Measurements from ENCODE around the gene SSTR5.
"Not testable (repeated sequence)": the region's sequence is repeated elsewhere in the genome, so short reads cannot be mapped to it uniquely, and the experiment has no call there.

The SSTR5 gene

GRCh38 chr16:1076801-1077576 is 4.4 kb downstream of the SSTR5 start:
- no peak for DNase-seq

GRCh38 chr16:1077877-1078578 is 5.5 kb downstream of the SSTR5 start:
- no peak for DNase-seq

DNA sequence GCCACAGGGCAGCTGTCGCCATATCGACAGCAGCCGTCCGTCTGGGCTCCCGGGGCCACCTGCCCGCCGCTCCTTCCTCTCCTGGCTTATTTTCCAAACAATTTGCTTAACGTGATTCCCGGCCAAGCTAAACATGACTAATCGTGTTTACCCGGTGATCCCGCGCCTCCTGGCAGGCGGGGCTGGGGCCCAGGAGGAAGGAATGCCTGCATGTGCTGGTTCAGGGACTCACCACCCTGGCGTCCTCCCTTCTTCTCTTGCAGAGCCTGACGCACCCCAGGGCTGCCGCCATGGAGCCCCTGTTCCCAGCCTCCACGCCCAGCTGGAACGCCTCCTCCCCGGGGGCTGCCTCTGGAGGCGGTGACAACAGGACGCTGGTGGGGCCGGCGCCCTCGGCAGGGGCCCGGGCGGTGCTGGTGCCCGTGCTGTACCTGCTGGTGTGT is 6.1 kb downstream of the SSTR5 start:
- peak; percentile 92 for DNase-seq

GRCh38 chr16:1079341-1079740 is 6.8 kb downstream of the SSTR5 start:
- no peak for DNase-seq

DNA sequence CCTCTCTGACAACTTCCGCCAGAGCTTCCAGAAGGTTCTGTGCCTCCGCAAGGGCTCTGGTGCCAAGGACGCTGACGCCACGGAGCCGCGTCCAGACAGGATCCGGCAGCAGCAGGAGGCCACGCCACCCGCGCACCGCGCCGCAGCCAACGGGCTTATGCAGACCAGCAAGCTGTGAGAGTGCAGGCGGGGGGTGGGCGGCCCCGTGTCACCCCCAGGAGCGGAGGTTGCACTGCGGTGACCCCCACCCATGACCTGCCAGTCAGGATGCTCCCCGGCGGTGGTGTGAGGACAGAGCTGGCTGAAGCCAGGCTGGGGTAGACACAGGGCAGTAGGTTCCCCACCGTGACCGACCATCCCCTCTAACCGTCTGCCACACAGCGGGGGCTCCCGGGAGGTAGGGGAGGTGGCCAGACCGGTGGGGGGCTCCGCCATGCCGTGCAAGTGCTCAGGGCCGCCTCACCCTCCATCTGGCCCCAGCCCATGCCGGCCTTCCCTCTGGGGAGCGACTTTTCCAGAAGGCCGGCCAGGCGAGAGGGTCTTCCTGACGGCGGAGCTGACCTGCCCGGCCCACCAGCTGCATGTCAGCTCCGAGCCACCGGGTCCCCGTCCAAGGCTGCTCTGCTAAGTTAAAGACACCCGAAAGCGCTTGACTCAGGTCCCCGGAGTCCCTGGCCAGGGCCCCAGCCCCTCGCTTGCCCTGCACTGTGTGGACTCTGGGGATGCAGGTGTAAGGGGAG is 7.4 kb downstream of the SSTR5 start:
- no peak for DNase-seq

- peak; percentile 5 for DNase-seq
These were observed 8.5 kb downstream of the SSTR5 start for GRCh38 chr16:1080801-1081733.

- no peak for DNase-seq
These were observed 9.3 kb downstream of the SSTR5 start for GRCh38 chr16:1081734-1082265.

GRCh38 chr16:1082266-1082951 is 9.9 kb downstream of the SSTR5 start:
- peak; percentile 33 for DNase-seq

DNA sequence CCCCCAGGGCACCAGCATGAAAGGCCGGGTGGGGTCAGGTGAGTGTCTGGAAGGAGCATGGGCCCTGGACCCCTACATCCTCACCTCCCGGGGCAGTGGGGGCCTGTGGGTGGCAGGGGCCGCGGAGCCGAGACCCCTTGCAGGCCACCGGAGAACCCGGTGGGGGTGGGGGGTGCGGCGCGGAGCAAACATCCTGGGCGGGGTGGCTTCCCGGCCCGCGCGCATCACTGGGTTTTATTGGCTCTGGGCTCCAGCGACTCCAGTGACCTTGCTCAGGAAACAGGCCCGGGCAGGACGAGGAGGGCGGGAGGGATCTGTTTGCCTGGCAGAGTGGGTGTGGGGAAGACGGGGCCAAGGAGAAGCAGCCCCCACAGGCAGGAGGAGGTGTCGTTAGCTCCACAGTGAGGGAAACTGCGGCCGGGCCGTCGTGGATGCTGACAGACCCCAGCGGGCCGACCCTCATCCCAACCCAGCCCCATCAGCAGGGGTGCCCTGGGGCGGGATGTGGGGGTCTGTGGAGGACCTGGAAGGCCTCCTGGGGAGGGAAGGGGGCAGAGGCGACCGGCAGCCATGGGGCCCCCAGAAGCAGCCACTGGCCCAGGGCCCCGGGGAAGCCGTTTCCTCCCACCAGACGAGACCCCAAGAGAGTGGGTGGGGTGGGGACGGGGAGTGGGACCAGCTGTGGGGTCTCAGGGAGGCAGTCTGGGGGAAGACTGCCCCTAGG is 10.6 kb downstream of the SSTR5 start:
- peak; percentile 33 for DNase-seq

- DNase-seq, result no peak
These were observed 12.4 kb downstream of the SSTR5 start for GRCh38 chr16:1084971-1085370.

DNA sequence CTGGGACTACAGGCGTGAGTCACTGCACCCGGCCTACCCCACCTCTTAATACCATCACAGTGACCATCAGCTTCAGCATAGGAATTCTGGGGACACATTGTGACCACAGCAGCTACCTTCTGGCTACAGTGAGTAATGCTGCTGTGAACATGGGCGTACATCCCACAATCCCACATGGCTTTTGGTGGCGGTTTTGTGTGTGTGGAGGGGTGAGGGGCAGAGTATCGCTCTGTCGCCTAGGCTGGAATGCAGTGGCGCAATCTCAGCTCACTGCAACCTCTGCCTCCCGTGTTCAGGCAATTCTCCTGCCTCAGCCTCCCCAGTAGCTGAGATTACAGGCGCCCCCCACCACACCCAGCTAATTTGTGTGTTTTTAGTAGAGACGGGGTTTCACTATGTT is 13.9 kb downstream of the SSTR5 start:
- not testable (repeated sequence) for DNase-seq

DNA sequence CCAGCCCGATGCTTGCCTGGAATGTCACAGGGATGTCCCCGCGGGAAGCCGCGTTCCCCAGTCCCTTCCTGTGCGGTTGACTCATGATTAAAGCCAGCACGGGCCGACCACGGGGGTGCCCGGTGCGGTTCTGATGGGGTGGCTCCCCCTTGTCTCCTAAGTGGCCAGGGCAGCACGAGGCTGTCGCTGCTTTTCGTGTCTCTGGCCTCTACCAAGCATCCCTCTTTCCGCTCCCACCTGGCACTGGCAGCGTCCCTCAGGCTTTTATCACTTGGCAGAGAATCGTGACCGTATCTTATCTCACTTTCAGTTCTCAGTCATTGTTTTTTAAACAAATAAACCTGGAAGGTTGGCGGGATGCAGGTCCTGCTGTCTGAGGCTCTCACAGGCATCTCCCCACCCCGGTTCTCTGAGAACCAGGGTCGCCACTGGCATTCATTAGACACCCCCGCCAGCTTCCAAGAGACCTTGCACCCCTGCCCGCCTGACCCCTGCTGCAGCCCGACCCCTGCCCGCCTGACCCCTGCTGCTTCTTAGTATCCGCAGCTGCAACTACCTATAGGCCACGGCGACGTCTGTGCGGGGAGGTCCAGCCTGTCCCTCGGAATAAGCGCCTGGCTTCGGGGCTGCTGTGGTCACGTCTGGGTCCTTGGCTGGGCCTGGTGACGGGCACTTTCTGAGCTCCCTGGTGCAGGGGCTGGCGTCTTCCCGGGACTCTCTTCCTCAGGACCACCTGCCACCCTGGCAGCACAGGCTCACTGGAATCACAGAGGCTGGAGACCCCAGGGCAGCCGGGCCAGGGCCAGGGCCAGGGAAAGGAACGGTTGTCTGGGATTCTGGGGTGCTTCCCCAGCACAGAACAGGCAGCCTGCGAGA is 16.0 kb downstream of the SSTR5 start:
- peak; percentile 60 for DNase-seq

DNA sequence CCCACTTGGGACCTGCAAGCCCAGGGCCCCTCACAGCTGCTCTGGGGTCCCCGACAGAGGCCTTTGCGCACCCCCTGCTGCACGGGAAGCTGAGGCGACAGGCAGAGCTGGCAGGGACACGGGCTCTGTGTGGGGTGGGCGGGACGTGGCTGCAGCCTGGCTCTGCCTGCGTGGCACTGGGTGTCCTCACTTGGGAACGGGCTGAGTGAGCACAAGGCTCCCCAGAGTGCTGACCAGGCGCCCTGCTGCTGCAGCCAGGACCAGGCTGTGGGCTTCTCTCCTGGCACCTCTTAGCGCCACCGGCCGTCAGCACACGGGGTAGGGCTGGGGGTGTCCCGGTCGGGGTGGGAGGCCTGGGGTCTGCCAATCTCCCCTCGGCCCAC is 16.9 kb downstream of the SSTR5 start:
- no peak for DNase-seq

DNA sequence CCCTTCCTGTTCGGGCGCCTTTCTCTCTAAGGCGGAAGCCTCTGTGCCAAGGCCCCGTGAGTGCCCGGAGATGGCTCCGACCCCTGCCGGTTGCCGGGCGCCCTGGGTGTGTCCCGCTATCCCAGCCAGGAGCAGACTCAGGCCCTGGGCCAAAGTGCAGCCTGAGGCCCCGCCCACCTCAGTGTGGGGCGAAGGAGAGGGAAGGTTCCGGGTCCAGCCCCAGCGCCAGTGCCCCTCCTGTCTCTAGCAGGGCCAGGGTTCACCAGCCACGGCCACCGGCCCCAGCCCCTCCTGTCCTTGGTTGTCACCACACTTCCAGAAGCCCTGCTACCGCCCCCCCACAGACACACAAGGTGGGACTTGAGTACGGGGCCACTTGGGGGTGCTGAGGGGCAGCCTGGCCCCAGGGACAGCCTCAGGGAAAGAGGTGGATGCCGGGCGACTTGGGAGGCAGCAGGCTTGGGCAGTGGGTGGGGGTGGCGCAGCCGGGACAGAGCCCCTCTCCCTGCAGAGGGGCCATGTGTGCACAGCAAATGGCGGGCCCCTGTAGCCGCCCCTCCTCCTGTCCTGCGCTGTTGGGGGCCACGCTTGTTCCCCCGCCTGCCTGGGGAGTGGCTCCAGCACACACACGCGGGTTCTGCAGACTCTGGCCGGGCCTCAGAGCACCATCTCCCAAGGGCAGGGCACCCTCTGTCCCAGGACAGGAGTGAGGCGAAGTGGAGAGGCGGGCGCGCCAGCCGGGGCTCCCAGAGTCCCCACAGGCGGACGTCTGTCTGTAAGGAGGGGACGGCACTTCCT is 17.5 kb downstream of the SSTR5 start:
- DNase-seq, result peak; percentile 26

- DNase-seq, result peak; percentile 44
These were observed 18.4 kb downstream of the SSTR5 start for GRCh38 chr16:1090620-1091587.

DNA sequence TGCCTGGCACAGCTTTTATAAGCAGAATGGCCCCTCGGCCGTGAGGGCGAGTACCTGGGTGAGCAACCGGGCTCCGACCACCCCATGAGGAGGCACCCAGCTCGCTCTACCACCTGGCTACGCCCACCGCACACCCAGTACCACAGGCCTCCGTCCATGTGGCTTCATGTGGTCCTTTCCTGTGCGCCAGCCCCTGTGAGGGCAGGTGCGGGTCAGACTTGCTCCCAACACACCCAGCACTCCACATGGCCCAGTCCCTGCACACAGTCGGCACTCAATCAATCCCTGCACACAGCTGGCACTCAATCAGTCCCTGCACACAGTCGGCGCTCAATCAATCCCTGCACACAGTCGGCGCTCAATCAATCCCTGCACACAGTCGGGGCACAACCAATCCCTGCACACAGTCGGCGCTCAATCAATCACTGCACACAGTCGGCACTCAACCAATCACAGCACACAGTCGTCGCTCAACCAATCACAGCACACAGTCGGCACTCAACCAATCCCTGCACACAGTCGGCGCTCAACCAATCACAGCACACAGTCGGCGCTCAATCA is 19.5 kb downstream of the SSTR5 start:
- no peak for DNase-seq

- not testable (repeated sequence) for DNase-seq
These were observed 20.2 kb downstream of the SSTR5 start for GRCh38 chr16:1092685-1093283.
